Parathyroid adenoma (tissue), 2 donors: ENCODE results near the gene PTGFRN.

Experiments
- H2AFZ ChIP-seq: fragments of 300-600 bp; sonication (generic); one replicate; pipeline ENCODE4 v1.7.0; 2017; ENCODE audit warnings: antibody characterized with exemption, mild to moderate bottlenecking
- H3K27ac ChIP-seq: fragments of 300-600 bp; sonication (generic); one replicate; pipeline ENCODE4 v1.7.0; 2017
- H3K27me3 ChIP-seq: fragments of 300-600 bp; sonication (generic); one replicate; pipeline ENCODE4 v1.7.0; 2017; ENCODE audit warnings: low read length; ENCODE audit not compliant: control insufficient read depth, insufficient read depth
- H3K36me3 ChIP-seq: fragments of 300-600 bp; sonication (generic); one replicate; pipeline ENCODE4 v1.7.0; 2017; ENCODE audit warnings: low read length; ENCODE audit not compliant: control insufficient read depth, insufficient read depth
- H3K4me1 ChIP-seq: fragments of 300-600 bp; sonication (generic); one replicate; pipeline ENCODE4 v1.7.0; 2017; ENCODE audit warnings: control low read depth
- H3K4me2 ChIP-seq: fragments of 300-600 bp; sonication (generic); one replicate; pipeline ENCODE4 v1.7.0; 2017; ENCODE audit warnings: low read length
- H3K4me3 ChIP-seq: fragments of 300-600 bp; sonication (generic); one replicate; pipeline ENCODE4 v1.7.0; 2017; ENCODE audit warnings: low read depth, low read length
- H3K79me2 ChIP-seq: fragments of 300-600 bp; sonication (generic); one replicate; pipeline ENCODE4 v1.7.0; 2017; ENCODE audit warnings: control low read depth
- H3K9ac ChIP-seq: fragments of 300-600 bp; sonication (generic); one replicate; pipeline ENCODE4 v1.7.0; 2017; ENCODE audit warnings: mild to moderate bottlenecking
- H3K9me3 ChIP-seq: fragments of 300-600 bp; sonication (generic); one replicate; pipeline ENCODE4 v1.7.0; 2017; ENCODE audit warnings: low read length; ENCODE audit not compliant: control insufficient read depth
- CTCF ChIP-seq: fragments of 300-600 bp; sonication (generic); IDR thresholded peaks from one replicate; pipeline ENCODE4 v1.7.0; 2017; ENCODE audit warnings: antibody characterized with exemption, mild to moderate bottlenecking
- donor health status: primary hyperparathyroidism.

Gene PTGFRN

DNA sequence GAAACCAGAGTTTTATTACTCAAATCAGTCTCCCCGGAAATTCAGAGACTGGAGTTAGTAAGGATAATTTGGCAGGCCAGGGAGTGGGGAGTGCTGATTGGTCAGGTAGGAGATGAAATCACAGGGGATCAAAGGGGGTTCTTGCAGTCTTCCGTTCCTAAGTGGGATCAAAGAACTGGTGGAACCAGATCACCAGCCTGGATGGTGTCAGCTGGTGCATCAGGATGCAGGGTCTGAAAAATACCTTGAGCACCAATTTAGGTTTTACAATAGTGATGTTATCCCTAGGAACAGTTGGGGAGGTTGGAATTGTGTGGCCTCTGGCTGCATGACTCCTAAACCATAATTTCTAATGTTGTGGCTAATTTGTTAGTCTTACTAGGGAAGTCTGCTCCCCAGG, 90.4 kb downstream of the PTGFRN start:
- no peak for TF ChIP-seq CTCF
- Histone ChIP-seq H3K27ac (no peak overlapping the region), H3K9me3 (no peaks in the 10 kb centered on the region), H3K4me1 (no peaks in the 10 kb centered on the region), H2AFZ (no peak overlapping the region), H3K4me3 (no peak overlapping the region), H3K27me3 (no peaks in the 10 kb centered on the region), H3K36me3 (no peaks in the 10 kb centered on the region), H3K79me2 (no peaks in the 10 kb centered on the region), H3K4me2 (no peak overlapping the region), H3K9ac (no peak overlapping the region)

GRCh38 chr1:117001254-117001927, 91.7 kb downstream of the PTGFRN start, which contains the start of gene CD101:
Gene CD101 (plus strand): TSS chr1:117001760. CDS start chr1:117001818, 58 bp downstream.
- H3K9ac ChIP-seq = no peak within 1 kb of the TSS
- no peak within 1 kb of the TSS for H2AFZ ChIP-seq
- no peaks in the 10 kb centered on the region for H3K79me2 ChIP-seq
- H3K27me3 ChIP-seq = no peaks in the 10 kb centered on the region
- no peak within 1 kb of the TSS for H3K27ac ChIP-seq
- no peaks in the 10 kb centered on the region for H3K4me1 ChIP-seq
- TF ChIP-seq CTCF = no peak
- H3K4me2 ChIP-seq = no peak within 1 kb of the TSS
- no peaks in the 10 kb centered on the region for H3K36me3 ChIP-seq
- H3K9me3 ChIP-seq = no peaks in the 10 kb centered on the region
- no peak within 1 kb of the TSS for H3K4me3 ChIP-seq

- Histone ChIP-seq H3K4me3 (no peak overlapping the region), H3K9me3 (no peaks in the 10 kb centered on the region), H3K27me3 (no peaks in the 10 kb centered on the region), H3K27ac (no peak overlapping the region), H3K9ac (no peak overlapping the region), H3K36me3 (no peaks in the 10 kb centered on the region), H3K4me2 (no peak overlapping the region), H3K4me1 (no peaks in the 10 kb centered on the region), H2AFZ (no peak overlapping the region), H3K79me2 (no peaks in the 10 kb centered on the region)
- TF ChIP-seq CTCF = no peak
These were observed 93.6 kb downstream of the PTGFRN start for GRCh38 chr1:117003223-117003875.

GRCh38 chr1:117007719-117008013, 98.0 kb downstream of the PTGFRN start:
- Histone ChIP-seq H3K27me3 (no peaks in the 10 kb centered on the region), H3K27ac (no peak overlapping the region)

More at GRCh38 chr1:117007719-117008013, 98.0 kb downstream of the PTGFRN start:
- Histone ChIP-seq H2AFZ (no peak overlapping the region), H3K4me3 (no peak overlapping the region), H3K79me2 (no peaks in the 10 kb centered on the region), H3K9ac (no peak overlapping the region), H3K4me2 (no peak overlapping the region), H3K4me1 (no peaks in the 10 kb centered on the region), H3K9me3 (no peaks in the 10 kb centered on the region), H3K36me3 (no peaks in the 10 kb centered on the region)
- no peak for TF ChIP-seq CTCF
